K562 (cell line): ENCODE results near the gene ZMAT3. TPM values are rescaled to one million over a fixed set of nuclear protein-coding genes. Genes with fewer than 3 reads are reported as not detected.

Source experiments
- ELF1 ChIP-seq: fragments of 200-800 bp; sonication (Bioruptor generic); IDR thresholded peaks from 2 replicates; pipeline ENCODE4 v1.6.1; 2016; ENCODE audit warnings: missing genetic modification characterization, missing compliant biosample characterization
- GTF2E2 ChIP-seq: fragments of 200-800 bp; sonication (Bioruptor generic); IDR thresholded peaks from 2 replicates; pipeline ENCODE4 v1.6.1; 2016; ENCODE audit warnings: missing genetic modification characterization, missing compliant biosample characterization
- KAT2B ChIP-seq: IDR thresholded peaks from one replicate; pipeline ENCODE4 v1.6.1; 2012; ENCODE audit warnings: low read depth, mild to moderate bottlenecking, control low read depth, inconsistent platforms, low read length, moderate library complexity
- SMARCB1 ChIP-seq: IDR thresholded peaks from 2 replicates; pipeline ENCODE4 v1.6.1; 2011; ENCODE audit warnings: improper control_type of control experiment, low read depth; ENCODE audit not compliant: insufficient read length
- ZBTB17 ChIP-seq: fragments of 450-650 bp; formaldehyde crosslinking; IDR thresholded peaks from 2 replicates; pipeline ENCODE4 v1.4.0; 2020; ENCODE audit warnings: mild to moderate bottlenecking
- polyA plus RNA-seq, 8 experiments: library from polyadenylated mRNA; depleted of rRNA in 4 of 8; stranded (reverse) in 5 of 8; unstranded in 3 of 8; fragments of >200 nt; fragmentation: Nextera tagmentation in 2 of 8; fragmentation: Illumina TruSeq in 1 of 8; extraction: Ambion mirVana in 2 of 8; extraction: Trizol in 1 of 8; gene quantifications; 2 replicates each; pipeline versions ENCODE4 v1.2.1 to v1.2.3, GENCODE V29; 2011 to 2014; ENCODE audit warnings: inconsistent platforms in 1 of 8, missing spikeins in 1 of 8
- total RNA-seq, 7 experiments: library from RNA; depleted of rRNA in 6 of 7; stranded (reverse); fragments of >200 nt in 6 of 7; fragmentation: Illumina TruSeq in 2 of 7; extraction: Trizol in 2 of 7; gene quantifications; 2 replicates each; pipeline versions ENCODE4 v1.2.1 to v1.2.3, GENCODE V29; 2011 to 2021; ENCODE audit warnings: low replicate concordance in 1 of 7
- TF ChIP-seq, protein P1 (sequence below), 2 experiments: fragments of 450-650 bp; IDR thresholded peaks; 2 replicates each; pipeline ENCODE4 v1.6.1; 2016
- TF ChIP-seq, protein P2 (sequence below), 2 experiments: fragments of 200-800 bp in 1 of 2; sonication (Bioruptor generic) in 1 of 2; sonication (generic) in 1 of 2; formaldehyde crosslinking in 1 of 2; IDR thresholded peaks in 1 of 2; conservative IDR thresholded peaks in 1 of 2; 2 replicates each; pipeline versions ENCODE4 v1.5.0 to v1.6.1; 2016 to 2020; ENCODE audit warnings: missing compliant biosample characterization in 1 of 2, missing genetic modification characterization in 1 of 2, missing genetic modification reagents in 1 of 2
- TF ChIP-seq, protein P3 (sequence below), 2 experiments: IDR thresholded peaks; 2 replicates each; pipeline ENCODE4 v1.6.1; 2011; ENCODE audit warnings: borderline replicate concordance in 1 of 2, control low read depth in 1 of 2, low read depth in 1 of 2, low read length in 1 of 2, mild to moderate bottlenecking in 1 of 2, mixed read lengths in 1 of 2, moderate library complexity in 1 of 2; ENCODE audit not compliant: insufficient read depth in 1 of 2, insufficient read length in 1 of 2, poor library complexity in 1 of 2, severe bottlenecking in 1 of 2; ENCODE audit errors: extremely low read depth in 1 of 2
- TF ChIP-seq, protein P4 (sequence below): fragments of 450-650 bp; IDR thresholded peaks from 2 replicates; pipeline ENCODE4 v1.6.1; 2016; ENCODE audit warnings: mild to moderate bottlenecking, moderate library complexity

Gene ZMAT3
- total and polyA plus RNA-seq, 9 of the 15 experiments (the other 6 are each of a cell fraction or from before 2014, with no cell fraction given): 0.87 to 5.1 (median 3.9) TPM

DNA sequence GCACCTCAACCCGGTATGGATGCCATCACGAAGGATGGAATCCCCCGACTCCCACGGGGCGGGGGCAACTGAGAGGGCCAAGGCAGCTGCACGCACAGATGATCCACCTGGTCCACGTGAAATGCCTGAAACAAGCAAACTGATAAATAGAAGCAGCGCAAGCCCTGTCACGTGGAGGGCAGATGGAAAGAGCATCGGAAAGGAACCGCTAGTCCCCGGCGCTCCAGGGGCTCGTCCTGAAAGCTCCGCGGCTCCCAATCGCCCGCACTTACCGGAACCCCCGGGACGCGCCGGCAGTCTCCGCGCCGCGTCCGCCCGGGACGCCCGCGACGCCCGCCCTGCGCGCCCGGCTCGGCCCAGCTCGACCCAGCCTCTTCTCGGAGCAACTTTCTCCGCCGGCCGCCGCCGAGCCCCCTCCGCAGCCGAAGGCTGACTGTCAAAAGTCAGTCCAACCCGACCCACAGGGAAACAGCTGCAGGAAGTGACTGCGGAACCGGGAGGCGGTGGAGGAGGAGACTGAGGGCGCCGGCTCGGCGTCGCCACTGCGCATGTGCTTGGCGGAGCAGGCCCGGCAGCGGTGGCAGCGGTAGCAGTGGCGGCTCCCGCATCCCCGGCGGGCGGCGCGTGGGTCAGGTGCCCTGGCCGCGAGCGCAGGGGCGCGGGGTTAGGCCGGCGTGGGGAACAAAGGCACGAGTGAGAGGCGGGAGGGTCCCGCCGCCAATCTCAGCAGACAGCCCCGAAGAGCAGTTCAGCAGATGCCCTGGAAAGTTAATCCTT lies at the start of gene ZMAT3 (continued):
- TF ChIP-seq, protein P1, sequence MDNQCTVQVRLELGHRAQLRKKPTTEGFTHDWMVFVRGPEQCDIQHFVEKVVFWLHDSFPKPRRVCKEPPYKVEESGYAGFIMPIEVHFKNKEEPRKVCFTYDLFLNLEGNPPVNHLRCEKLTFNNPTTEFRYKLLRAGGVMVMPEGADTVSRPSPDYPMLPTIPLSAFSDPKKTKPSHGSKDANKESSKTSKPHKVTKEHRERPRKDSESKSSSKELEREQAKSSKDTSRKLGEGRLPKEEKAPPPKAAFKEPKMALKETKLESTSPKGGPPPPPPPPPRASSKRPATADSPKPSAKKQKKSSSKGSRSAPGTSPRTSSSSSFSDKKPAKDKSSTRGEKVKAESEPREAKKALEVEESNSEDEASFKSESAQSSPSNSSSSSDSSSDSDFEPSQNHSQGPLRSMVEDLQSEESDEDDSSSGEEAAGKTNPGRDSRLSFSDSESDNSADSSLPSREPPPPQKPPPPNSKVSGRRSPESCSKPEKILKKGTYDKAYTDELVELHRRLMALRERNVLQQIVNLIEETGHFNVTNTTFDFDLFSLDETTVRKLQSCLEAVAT (IDR thresholded peaks at IDR 0.05): no peak
- TF ChIP-seq GTF2E2 (tag) (0 out of 2 replicates have a peak, but pooled peaks have one; percentile 22), KAT2B (no peak), ZBTB17 (no peak), ELF1 (tag) (peak; percentile 64; the same call in 1 of the 2 replicates), SMARCB1 (no peak)
- TF ChIP-seq, protein P2, sequence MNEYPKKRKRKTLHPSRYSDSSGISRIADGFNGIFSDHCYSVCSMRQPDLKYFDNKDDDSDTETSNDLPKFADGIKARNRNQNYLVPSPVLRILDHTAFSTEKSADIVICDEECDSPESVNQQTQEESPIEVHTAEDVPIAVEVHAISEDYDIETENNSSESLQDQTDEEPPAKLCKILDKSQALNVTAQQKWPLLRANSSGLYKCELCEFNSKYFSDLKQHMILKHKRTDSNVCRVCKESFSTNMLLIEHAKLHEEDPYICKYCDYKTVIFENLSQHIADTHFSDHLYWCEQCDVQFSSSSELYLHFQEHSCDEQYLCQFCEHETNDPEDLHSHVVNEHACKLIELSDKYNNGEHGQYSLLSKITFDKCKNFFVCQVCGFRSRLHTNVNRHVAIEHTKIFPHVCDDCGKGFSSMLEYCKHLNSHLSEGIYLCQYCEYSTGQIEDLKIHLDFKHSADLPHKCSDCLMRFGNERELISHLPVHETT (CRISPR knock-in tag; conservative IDR thresholded peaks at IDR 0.05 in 1 of 2, IDR thresholded peaks at IDR 0.05 in 1 of 2): peak in 1 of 2 experiments; percentile 80; a peak in 2 of 4 replicates
- TF ChIP-seq, protein P3, sequence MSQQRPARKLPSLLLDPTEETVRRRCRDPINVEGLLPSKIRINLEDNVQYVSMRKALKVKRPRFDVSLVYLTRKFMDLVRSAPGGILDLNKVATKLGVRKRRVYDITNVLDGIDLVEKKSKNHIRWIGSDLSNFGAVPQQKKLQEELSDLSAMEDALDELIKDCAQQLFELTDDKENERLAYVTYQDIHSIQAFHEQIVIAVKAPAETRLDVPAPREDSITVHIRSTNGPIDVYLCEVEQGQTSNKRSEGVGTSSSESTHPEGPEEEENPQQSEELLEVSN (IDR thresholded peaks at IDR 0.05; ENCODE audit: borderline replicate concordance in 1 of 2, extremely low read depth in 1 of 2, insufficient read depth in 1 of 2, insufficient read length in 1 of 2, low read depth in 1 of 2, low read length in 1 of 2, poor library complexity in 1 of 2, severe bottlenecking in 1 of 2): peak; percentile 48 to 90
- TF ChIP-seq, protein P4, sequence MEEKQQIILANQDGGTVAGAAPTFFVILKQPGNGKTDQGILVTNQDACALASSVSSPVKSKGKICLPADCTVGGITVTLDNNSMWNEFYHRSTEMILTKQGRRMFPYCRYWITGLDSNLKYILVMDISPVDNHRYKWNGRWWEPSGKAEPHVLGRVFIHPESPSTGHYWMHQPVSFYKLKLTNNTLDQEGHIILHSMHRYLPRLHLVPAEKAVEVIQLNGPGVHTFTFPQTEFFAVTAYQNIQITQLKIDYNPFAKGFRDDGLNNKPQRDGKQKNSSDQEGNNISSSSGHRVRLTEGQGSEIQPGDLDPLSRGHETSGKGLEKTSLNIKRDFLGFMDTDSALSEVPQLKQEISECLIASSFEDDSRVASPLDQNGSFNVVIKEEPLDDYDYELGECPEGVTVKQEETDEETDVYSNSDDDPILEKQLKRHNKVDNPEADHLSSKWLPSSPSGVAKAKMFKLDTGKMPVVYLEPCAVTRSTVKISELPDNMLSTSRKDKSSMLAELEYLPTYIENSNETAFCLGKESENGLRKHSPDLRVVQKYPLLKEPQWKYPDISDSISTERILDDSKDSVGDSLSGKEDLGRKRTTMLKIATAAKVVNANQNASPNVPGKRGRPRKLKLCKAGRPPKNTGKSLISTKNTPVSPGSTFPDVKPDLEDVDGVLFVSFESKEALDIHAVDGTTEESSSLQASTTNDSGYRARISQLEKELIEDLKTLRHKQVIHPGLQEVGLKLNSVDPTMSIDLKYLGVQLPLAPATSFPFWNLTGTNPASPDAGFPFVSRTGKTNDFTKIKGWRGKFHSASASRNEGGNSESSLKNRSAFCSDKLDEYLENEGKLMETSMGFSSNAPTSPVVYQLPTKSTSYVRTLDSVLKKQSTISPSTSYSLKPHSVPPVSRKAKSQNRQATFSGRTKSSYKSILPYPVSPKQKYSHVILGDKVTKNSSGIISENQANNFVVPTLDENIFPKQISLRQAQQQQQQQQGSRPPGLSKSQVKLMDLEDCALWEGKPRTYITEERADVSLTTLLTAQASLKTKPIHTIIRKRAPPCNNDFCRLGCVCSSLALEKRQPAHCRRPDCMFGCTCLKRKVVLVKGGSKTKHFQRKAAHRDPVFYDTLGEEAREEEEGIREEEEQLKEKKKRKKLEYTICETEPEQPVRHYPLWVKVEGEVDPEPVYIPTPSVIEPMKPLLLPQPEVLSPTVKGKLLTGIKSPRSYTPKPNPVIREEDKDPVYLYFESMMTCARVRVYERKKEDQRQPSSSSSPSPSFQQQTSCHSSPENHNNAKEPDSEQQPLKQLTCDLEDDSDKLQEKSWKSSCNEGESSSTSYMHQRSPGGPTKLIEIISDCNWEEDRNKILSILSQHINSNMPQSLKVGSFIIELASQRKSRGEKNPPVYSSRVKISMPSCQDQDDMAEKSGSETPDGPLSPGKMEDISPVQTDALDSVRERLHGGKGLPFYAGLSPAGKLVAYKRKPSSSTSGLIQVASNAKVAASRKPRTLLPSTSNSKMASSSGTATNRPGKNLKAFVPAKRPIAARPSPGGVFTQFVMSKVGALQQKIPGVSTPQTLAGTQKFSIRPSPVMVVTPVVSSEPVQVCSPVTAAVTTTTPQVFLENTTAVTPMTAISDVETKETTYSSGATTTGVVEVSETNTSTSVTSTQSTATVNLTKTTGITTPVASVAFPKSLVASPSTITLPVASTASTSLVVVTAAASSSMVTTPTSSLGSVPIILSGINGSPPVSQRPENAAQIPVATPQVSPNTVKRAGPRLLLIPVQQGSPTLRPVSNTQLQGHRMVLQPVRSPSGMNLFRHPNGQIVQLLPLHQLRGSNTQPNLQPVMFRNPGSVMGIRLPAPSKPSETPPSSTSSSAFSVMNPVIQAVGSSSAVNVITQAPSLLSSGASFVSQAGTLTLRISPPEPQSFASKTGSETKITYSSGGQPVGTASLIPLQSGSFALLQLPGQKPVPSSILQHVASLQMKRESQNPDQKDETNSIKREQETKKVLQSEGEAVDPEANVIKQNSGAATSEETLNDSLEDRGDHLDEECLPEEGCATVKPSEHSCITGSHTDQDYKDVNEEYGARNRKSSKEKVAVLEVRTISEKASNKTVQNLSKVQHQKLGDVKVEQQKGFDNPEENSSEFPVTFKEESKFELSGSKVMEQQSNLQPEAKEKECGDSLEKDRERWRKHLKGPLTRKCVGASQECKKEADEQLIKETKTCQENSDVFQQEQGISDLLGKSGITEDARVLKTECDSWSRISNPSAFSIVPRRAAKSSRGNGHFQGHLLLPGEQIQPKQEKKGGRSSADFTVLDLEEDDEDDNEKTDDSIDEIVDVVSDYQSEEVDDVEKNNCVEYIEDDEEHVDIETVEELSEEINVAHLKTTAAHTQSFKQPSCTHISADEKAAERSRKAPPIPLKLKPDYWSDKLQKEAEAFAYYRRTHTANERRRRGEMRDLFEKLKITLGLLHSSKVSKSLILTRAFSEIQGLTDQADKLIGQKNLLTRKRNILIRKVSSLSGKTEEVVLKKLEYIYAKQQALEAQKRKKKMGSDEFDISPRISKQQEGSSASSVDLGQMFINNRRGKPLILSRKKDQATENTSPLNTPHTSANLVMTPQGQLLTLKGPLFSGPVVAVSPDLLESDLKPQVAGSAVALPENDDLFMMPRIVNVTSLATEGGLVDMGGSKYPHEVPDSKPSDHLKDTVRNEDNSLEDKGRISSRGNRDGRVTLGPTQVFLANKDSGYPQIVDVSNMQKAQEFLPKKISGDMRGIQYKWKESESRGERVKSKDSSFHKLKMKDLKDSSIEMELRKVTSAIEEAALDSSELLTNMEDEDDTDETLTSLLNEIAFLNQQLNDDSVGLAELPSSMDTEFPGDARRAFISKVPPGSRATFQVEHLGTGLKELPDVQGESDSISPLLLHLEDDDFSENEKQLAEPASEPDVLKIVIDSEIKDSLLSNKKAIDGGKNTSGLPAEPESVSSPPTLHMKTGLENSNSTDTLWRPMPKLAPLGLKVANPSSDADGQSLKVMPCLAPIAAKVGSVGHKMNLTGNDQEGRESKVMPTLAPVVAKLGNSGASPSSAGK: peak; percentile 80
